ENCODE data around the gene NEDD4L. TPM values are rescaled to one million over a fixed set of nuclear protein-coding genes. Genes with fewer than 3 reads are reported as not detected.

NEDD4L gene
- total RNA-seq, 1 donor from 2014 or later, result 162 TPM

DNA sequence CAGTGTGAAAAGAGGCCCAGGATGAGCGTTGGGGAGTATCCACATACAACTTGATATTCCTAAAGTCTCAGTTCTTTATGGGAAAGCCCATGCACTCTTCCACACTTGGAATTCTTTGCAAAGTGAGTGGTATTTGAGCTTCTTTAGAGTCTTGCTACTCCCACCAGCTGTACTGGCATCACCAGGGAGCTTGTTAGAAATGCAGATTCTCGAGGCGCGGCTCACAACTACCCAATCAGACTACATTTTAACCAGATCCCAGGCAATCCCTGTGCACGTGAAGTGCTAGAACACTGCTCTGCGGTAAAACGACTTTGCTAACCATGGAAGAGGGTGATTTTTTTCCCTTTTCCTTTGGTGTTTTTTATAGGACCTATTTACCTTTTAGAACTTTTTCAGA is 184.7 kb downstream of the NEDD4L start:
- Mint-ChIP-seq H3K9me3 (ENCODE audit: low read depth) (no peaks in the 10 kb centered on the region), H3K4me3 (ENCODE audit: low read depth) (no peak overlapping the region), H3K4me1 (ENCODE audit: low read depth) (peaks cover 73% of the 10 kb centered on the region), H3K27ac (peak overlapping the region; percentile 47), H3K27me3 (no peaks in the 10 kb centered on the region), H3K36me3 (ENCODE audit: insufficient read depth) (peaks cover 1% of the 10 kb centered on the region)
- TF ChIP-seq, protein P1, sequence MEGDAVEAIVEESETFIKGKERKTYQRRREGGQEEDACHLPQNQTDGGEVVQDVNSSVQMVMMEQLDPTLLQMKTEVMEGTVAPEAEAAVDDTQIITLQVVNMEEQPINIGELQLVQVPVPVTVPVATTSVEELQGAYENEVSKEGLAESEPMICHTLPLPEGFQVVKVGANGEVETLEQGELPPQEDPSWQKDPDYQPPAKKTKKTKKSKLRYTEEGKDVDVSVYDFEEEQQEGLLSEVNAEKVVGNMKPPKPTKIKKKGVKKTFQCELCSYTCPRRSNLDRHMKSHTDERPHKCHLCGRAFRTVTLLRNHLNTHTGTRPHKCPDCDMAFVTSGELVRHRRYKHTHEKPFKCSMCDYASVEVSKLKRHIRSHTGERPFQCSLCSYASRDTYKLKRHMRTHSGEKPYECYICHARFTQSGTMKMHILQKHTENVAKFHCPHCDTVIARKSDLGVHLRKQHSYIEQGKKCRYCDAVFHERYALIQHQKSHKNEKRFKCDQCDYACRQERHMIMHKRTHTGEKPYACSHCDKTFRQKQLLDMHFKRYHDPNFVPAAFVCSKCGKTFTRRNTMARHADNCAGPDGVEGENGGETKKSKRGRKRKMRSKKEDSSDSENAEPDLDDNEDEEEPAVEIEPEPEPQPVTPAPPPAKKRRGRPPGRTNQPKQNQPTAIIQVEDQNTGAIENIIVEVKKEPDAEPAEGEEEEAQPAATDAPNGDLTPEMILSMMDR (IDR thresholded peaks at IDR 0.05; ENCODE audit: unreplicated experiment), result no peak
- DNase-seq (ENCODE audit: low spot score, unreplicated experiment), result no peak

DNA sequence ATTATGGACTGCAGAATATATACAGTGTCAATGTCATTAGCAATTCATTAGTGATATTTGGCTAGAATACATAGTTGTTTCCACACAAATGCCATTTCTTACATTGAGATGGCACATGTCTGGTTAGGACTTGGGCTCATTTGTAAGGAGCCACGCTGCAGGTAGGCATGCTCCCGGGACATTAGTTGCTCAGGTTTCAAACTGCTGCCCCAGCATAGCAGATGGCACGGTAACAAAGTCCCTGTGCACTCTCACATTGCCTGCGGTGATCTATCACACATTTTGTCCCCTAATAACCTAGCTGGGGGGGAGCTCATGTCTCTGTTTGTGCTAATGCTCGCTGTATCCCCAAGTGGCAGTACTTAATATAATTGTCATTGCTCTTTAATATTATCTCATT is 185.1 kb downstream of the NEDD4L start:
- Mint-ChIP-seq H3K4me1 (ENCODE audit: low read depth) (peaks cover 70% of the 10 kb centered on the region), H3K4me3 (ENCODE audit: low read depth) (no peak overlapping the region), H3K27me3 (no peaks in the 10 kb centered on the region), H3K27ac (no peak overlapping the region), H3K36me3 (ENCODE audit: insufficient read depth) (peaks cover 1% of the 10 kb centered on the region), H3K9me3 (ENCODE audit: low read depth) (no peaks in the 10 kb centered on the region)
- TF ChIP-seq, protein P1 (IDR thresholded peaks at IDR 0.05; ENCODE audit: unreplicated experiment), result no peak
- no peak for DNase-seq (ENCODE audit: low spot score, unreplicated experiment)

GRCh38 chr18:58230438-58231179 is 186.6 kb downstream of the NEDD4L start:
- Mint-ChIP-seq H3K4me3 (ENCODE audit: low read depth) (no peak overlapping the region), H3K36me3 (ENCODE audit: insufficient read depth) (peaks cover 1% of the 10 kb centered on the region), H3K4me1 (ENCODE audit: low read depth) (peaks cover 66% of the 10 kb centered on the region), H3K27ac (peak overlapping the region; percentile 81), H3K27me3 (no peaks in the 10 kb centered on the region), H3K9me3 (ENCODE audit: low read depth) (no peaks in the 10 kb centered on the region)
- TF ChIP-seq, protein P1 (IDR thresholded peaks at IDR 0.05; ENCODE audit: unreplicated experiment), result no peak
- DNase-seq (ENCODE audit: low spot score, unreplicated experiment), result no peak

DNA sequence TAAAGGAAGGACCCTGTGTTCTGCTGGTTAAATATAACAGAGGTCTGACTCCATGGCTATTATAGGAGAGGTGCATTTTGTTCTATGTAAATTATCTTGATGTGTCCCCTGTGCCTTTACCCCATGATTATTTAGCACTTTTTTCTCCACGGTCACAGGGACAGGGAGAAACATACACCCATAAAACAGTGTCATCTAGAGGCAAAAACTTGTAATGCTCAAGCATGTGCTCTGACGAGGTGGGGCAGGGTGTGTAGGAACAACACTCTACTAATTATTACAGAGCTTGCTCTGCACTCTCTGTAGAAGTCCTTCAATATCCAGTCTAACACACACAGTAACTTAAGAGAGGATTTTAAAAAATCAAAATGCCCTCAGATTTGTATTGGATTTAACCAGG is 187.9 kb downstream of the NEDD4L start:
- DNase-seq (ENCODE audit: low spot score, unreplicated experiment), result no peak
- H3K36me3 Mint-ChIP-seq (ENCODE audit: insufficient read depth), result peaks cover 1% of the 10 kb centered on the region
- no peak overlapping the region for H3K4me3 Mint-ChIP-seq (ENCODE audit: low read depth)
- no peaks in the 10 kb centered on the region for H3K27me3 Mint-ChIP-seq
- H3K27ac Mint-ChIP-seq, result peak overlapping the region; percentile 84
- H3K4me1 Mint-ChIP-seq (ENCODE audit: low read depth), result peaks cover 53% of the 10 kb centered on the region
- no peaks in the 10 kb centered on the region for H3K9me3 Mint-ChIP-seq (ENCODE audit: low read depth)
- TF ChIP-seq, protein P1 (IDR thresholded peaks at IDR 0.05; ENCODE audit: unreplicated experiment), result peak; percentile 36

DNA sequence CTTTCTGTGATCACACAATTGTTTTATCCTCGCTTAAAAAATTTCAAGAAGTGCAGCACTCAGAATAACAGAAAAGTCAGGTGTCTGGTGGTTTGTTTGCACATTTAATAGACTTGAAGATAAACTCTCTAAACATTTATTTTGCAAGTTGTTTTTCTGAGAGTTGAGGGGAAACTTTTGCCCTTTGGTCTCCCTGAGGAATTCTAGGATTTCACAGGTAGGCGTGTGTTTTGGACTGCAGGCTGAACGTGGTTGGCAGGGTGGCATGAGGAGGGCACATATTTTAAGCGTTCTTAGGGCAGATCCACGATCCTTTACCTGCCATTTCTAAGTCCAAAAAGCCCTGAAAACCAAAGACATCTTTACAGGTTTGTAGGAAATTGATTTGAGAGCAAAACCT is 188.6 kb downstream of the NEDD4L start:
- H3K36me3 Mint-ChIP-seq (ENCODE audit: insufficient read depth), result peaks cover 1% of the 10 kb centered on the region
- no peaks in the 10 kb centered on the region for H3K27me3 Mint-ChIP-seq
- no peaks in the 10 kb centered on the region for H3K9me3 Mint-ChIP-seq (ENCODE audit: low read depth)
- DNase-seq (ENCODE audit: low spot score, unreplicated experiment), result no peak
- H3K4me1 Mint-ChIP-seq (ENCODE audit: low read depth), result peaks cover 46% of the 10 kb centered on the region
- no peak overlapping the region for H3K4me3 Mint-ChIP-seq (ENCODE audit: low read depth)
- H3K27ac Mint-ChIP-seq, result peak overlapping the region; percentile 90
- TF ChIP-seq, protein P1 (IDR thresholded peaks at IDR 0.05; ENCODE audit: unreplicated experiment), result no peak
